A549 (cell line): ENCODE results near the gene PGLYRP2. TPM values are rescaled to one million over a fixed set of nuclear protein-coding genes. Genes with fewer than 3 reads are reported as not detected.

Source experiments
- ATAC-seq, 2 experiments: fragments of 200-7000 bp in 1 of 2; fragments of >200 bp in 1 of 2; cut with Nextera tagmentation in 1 of 2; cut with Tn5 transposase in 1 of 2; 3 replicates each; pipeline versions ENCODE4 v1.8.0 to v1.9.1; 2018 to 2020; ENCODE audit warnings: mild to moderate bottlenecking in 1 of 2, moderate library complexity in 1 of 2
- CTCF ChIA-PET: fragments of 300-600 bp; sonication (Branson Sonifier 250); formaldehyde crosslinking; extraction: SDS; loops from one replicate; lab custom pipeline; 2021; ENCODE audit warnings: antibody characterized with exemption, inconsistent platforms; lab: Yijun Ruan, JAX
- POLR2A ChIA-PET: fragments of 350-600 bp; formaldehyde crosslinking; extraction: SDS; loops from one replicate; lab custom pipeline; 2021; ENCODE audit warnings: antibody characterized with exemption, inconsistent platforms; lab: Yijun Ruan, JAX
- DNase-seq, 2 experiments: peaks; one replicate each; pipeline versions ENCODE4 v3.0.0 to v3.0.0-alpha.2; 2011 to 2016; ENCODE audit warnings: low read depth in 1 of 2, low spot score in 1 of 2
- FAIRE-seq: peaks from 2 replicates; lab custom pipeline; 2011; peaks lifted over from hg19 to GRCh38; lab: Jason Lieb, UNC
- H3K27ac ChIP-seq, 2 experiments: fragments of >200 bp; sonication (Bioruptor Twin); formaldehyde crosslinking; 3 replicates each; pipeline ENCODE4 v1.5.1; 2016 to 2017
- H3K4me1 ChIP-seq: fragments of >200 bp; sonication (Bioruptor Twin); formaldehyde crosslinking; 3 replicates; pipeline ENCODE4 v1.6.1; 2016
- H3K4me2 ChIP-seq: fragments of >200 bp; sonication (Bioruptor Twin); formaldehyde crosslinking; 3 replicates; pipeline ENCODE4 v1.6.1; 2016
- H3K4me3 ChIP-seq: fragments of >200 bp; sonication (Bioruptor Twin); formaldehyde crosslinking; 3 replicates; pipeline ENCODE4 v1.5.1; 2016
- H3K9me3 ChIP-seq: fragments of >200 bp; sonication (Bioruptor Twin); formaldehyde crosslinking; 3 replicates; pipeline ENCODE4 v1.6.1; 2016
- CBX2 ChIP-seq: fragments of 200-600 bp; sonication (generic); IDR thresholded peaks from 2 replicates; pipeline ENCODE4 v1.6.1; 2016; ENCODE audit warnings: low read depth, mild to moderate bottlenecking, borderline replicate concordance
- CHD2 ChIP-seq: fragments of 150-350 bp; IDR thresholded peaks from 2 replicates; pipeline ENCODE4 v1.6.1; 2014; ENCODE audit warnings: low read length; ENCODE audit not compliant: partially characterized antibody
- ESRRA ChIP-seq: fragments of 150-350 bp; IDR thresholded peaks from 2 replicates; pipeline ENCODE4 v1.6.1; 2014; ENCODE audit warnings: mild to moderate bottlenecking, low read length, borderline replicate concordance
- FOSB ChIP-seq: fragments of 250-450 bp; sonication (Bioruptor Pico); IDR thresholded peaks from 2 replicates; pipeline ENCODE4 v1.5.0; 2020; ENCODE audit warnings: mild to moderate bottlenecking, moderate library complexity
- FOXS1 ChIP-seq: fragments of 250-450 bp; sonication (Bioruptor Pico); IDR thresholded peaks from 2 replicates; pipeline ENCODE4 v1.5.0; 2020; ENCODE audit warnings: mild to moderate bottlenecking, moderate library complexity
- HDAC2 ChIP-seq: fragments of 200-600 bp; sonication (generic); IDR thresholded peaks from 2 replicates; pipeline ENCODE4 v1.6.1; 2016
- HOXA7 ChIP-seq: fragments of 250-450 bp; sonication (Bioruptor Pico); IDR thresholded peaks from 2 replicates; pipeline ENCODE4 v1.5.0; 2020; ENCODE audit warnings: mild to moderate bottlenecking, moderate library complexity
- NPAS2 ChIP-seq: fragments of 250-450 bp; sonication (Bioruptor Pico); IDR thresholded peaks from 2 replicates; pipeline ENCODE4 v1.8.0; 2022; ENCODE audit warnings: mild to moderate bottlenecking, moderate library complexity, borderline replicate concordance
- PHF8 ChIP-seq: fragments of 200-600 bp; sonication (generic); IDR thresholded peaks from 2 replicates; pipeline ENCODE4 v1.6.1; 2016; ENCODE audit warnings: low read depth, mild to moderate bottlenecking, antibody characterized with exemption, moderate library complexity, borderline replicate concordance
- POLR2AphosphoS2 ChIP-seq: conservative IDR thresholded peaks from 2 replicates; pipeline ENCODE4 v1.6.1; 2012; ENCODE audit warnings: low read length, improper control_type of control experiment, inconsistent platforms
- RAD21 ChIP-seq, 2 experiments: fragments of >200 bp in 1 of 2; sonication (Bioruptor Twin) in 1 of 2; formaldehyde crosslinking in 1 of 2; IDR thresholded peaks in 1 of 2; conservative IDR thresholded peaks in 1 of 2; 2 replicates in 1 of 2; 3 replicates in 1 of 2; pipeline ENCODE4 v1.6.1; 2012 to 2018; ENCODE audit warnings: inconsistent platforms in 1 of 2
- RCOR1 ChIP-seq: fragments of 150-350 bp; IDR thresholded peaks from 2 replicates; pipeline ENCODE4 v1.6.1; 2014; ENCODE audit warnings: antibody characterized with exemption, low read length, low read depth
- RFX5 ChIP-seq: fragments of 450-650 bp; IDR thresholded peaks from 2 replicates; pipeline ENCODE4 v1.7.1; 2014; ENCODE audit warnings: antibody characterized with exemption, mild to moderate bottlenecking, moderate library complexity
- RNF2 ChIP-seq: fragments of 200-600 bp; sonication (generic); IDR thresholded peaks from 2 replicates; pipeline ENCODE4 v1.6.1; 2016; ENCODE audit warnings: low read depth, mild to moderate bottlenecking, antibody characterized with exemption, moderate library complexity, borderline replicate concordance
- SREBF2 ChIP-seq: fragments of 450-650 bp; IDR thresholded peaks from 2 replicates; pipeline ENCODE4 v1.6.1; 2014; ENCODE audit warnings: mild to moderate bottlenecking, moderate library complexity
- ZNF302 ChIP-seq: fragments of 250-450 bp; sonication (Bioruptor Pico); IDR thresholded peaks from 2 replicates; pipeline ENCODE4 v1.9.0; 2021; ENCODE audit warnings: inconsistent platforms, mild to moderate bottlenecking, moderate library complexity
- WGBS: methylation state at CpG from one replicate; pipeline ENCODE4 v1.1.6; 2017; ENCODE audit errors: missing lambda C conversion rate; 5-methylcytosine and 5-hydroxymethylcytosine counted together
- polyA plus RNA-seq, 4 experiments: library from polyadenylated mRNA; depleted of rRNA in 3 of 4; stranded (reverse); fragments of >200 nt; fragmentation: RNase III in 1 of 4; extraction: RNeasy Plus Mini Kit Qiagen cat#74134 plus additional on column Dnase treatment in 1 of 4; gene quantifications; 2 replicates in 3 of 4; 3 replicates in 1 of 4; pipeline ENCODE4 v1.2.3, GENCODE V29; 2011 to 2017
- TF ChIP-seq, protein P1 (sequence below): IDR thresholded peaks from 2 replicates; pipeline ENCODE4 v1.6.1; 2012
- TF ChIP-seq, protein P2 (sequence below): IDR thresholded peaks from 2 replicates; pipeline ENCODE4 v1.6.1; 2012
- TF ChIP-seq, protein P3 (sequence below): fragments of >200 bp; sonication (Bioruptor Twin); formaldehyde crosslinking; IDR thresholded peaks from 3 replicates; pipeline ENCODE4 v1.6.1; 2016
- TF ChIP-seq, protein P4 (sequence below): fragments of >200 bp; sonication (Bioruptor Twin); formaldehyde crosslinking; IDR thresholded peaks from 3 replicates; pipeline ENCODE4 v1.5.1; 2016
- TF ChIP-seq, protein P5 (sequence below): fragments of >200 bp; sonication (Bioruptor Twin); formaldehyde crosslinking; IDR thresholded peaks from 2 replicates; pipeline ENCODE4 v1.6.1; 2016
- TF ChIP-seq, protein P6 (sequence below): fragments of 250-450 bp; sonication (Bioruptor Pico); IDR thresholded peaks from 2 replicates; pipeline ENCODE4 v1.5.0; 2020; ENCODE audit warnings: low read depth, mild to moderate bottlenecking, moderate library complexity
- TF ChIP-seq, protein P7 (sequence below): fragments of 200-600 bp; sonication (generic); IDR thresholded peaks from 2 replicates; pipeline ENCODE4 v1.6.1; 2016; ENCODE audit warnings: antibody characterized with exemption, mild to moderate bottlenecking, moderate library complexity

Gene PGLYRP2
- polyA plus RNA-seq, 2 of the 4 experiments (the other 2 are of a cell fraction): not detected

DNA sequence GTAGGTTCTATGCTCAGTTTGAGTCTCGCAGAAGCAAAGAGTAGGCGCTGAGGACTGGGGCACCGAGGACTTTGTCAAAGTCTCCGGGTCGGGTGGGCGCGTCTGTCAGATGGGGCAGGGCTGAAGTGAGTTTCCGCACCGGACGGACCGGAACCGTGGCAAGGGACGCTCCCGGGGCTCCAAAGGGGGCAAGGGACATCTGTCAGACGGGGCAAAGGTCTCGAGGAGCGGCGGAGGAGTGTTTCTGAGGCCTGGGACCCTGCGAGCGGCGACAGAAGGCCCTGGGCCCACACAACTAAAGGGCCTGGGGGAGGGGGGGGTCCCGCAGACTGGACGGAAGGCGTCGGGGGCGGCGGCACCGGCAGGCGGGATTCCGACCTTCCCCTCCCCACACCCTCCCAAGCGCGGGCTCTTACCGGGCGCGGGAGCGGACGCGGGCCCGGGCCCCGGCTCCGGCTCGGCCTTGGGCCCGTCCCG is 47.2 kb downstream of the PGLYRP2 start (continued):
- TF ChIP-seq FOXS1 (CRISPR knock-in tag) (no peak), POLR2AphosphoS2 (no peak), CBX2 (no peak)
- TF ChIP-seq, protein P1, sequence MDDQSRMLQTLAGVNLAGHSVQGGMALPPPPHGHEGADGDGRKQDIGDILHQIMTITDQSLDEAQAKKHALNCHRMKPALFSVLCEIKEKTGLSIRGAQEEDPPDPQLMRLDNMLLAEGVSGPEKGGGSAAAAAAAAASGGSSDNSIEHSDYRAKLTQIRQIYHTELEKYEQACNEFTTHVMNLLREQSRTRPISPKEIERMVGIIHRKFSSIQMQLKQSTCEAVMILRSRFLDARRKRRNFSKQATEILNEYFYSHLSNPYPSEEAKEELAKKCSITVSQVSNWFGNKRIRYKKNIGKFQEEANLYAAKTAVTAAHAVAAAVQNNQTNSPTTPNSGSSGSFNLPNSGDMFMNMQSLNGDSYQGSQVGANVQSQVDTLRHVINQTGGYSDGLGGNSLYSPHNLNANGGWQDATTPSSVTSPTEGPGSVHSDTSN: no peak
- TF ChIP-seq, protein P2, sequence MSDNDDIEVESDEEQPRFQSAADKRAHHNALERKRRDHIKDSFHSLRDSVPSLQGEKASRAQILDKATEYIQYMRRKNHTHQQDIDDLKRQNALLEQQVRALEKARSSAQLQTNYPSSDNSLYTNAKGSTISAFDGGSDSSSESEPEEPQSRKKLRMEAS: no peak

DNA sequence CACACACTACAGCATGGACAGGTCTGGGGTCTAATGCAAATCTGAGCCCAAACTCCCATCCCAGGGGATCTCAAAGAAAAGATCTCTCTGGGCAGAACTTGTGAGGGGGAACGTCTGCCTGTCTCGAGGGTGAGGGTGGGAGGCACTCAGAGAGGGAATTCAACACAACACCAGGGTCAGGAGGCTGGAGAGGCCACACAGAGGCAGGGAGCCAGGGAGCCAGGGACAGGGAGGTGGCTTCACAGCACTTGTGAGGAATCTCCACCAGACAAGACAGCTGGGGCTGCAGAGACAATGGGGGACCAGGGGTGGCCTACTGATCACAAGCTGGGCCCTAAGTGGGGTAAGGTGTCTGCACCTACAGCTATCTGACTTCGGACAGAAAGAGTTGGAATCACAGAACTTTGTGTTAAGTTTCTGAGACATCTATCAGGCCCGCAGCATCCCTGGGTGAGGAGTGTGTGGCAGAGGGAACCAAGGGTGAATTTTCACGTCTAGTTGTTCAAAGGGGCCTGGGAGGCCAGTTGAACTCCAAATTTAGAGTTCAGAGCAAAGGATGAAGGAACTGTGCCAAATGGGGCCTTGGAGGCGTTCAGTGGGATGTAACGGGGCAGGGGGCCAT is 47.8 kb downstream of the PGLYRP2 start:
- H3K4me3 ChIP-seq: peak overlapping the region; percentile 71
- no peak for DNase-seq
- WGBS: 15% methylated on average over 7 of the region's 7 CpGs
- ChIA-PET CTCF (interaction anchor here (1.8 kb wide), 1 partner anchor 12 kb away, joined by 11 read pairs; the partner anchor contains the start of gene AKAP8L), POLR2A (no interaction called here)
- no peak for TF ChIP-seq ESRRA
- TF ChIP-seq PHF8: no peak
- TF ChIP-seq CBX2: no peak
- TF ChIP-seq, protein P3, sequence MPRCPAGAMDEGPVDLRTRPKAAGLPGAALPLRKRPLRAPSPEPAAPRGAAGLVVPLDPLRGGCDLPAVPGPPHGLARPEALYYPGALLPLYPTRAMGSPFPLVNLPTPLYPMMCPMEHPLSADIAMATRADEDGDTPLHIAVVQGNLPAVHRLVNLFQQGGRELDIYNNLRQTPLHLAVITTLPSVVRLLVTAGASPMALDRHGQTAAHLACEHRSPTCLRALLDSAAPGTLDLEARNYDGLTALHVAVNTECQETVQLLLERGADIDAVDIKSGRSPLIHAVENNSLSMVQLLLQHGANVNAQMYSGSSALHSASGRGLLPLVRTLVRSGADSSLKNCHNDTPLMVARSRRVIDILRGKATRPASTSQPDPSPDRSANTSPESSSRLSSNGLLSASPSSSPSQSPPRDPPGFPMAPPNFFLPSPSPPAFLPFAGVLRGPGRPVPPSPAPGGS: no peak
- TF ChIP-seq HDAC2: no peak
- TF ChIP-seq SREBF2: no peak
- TF ChIP-seq NPAS2 (CRISPR knock-in tag): no peak
- no peak for TF ChIP-seq ZNF302 (CRISPR knock-in tag)
- no peak for TF ChIP-seq HOXA7 (CRISPR knock-in tag)
- TF ChIP-seq RCOR1: no peak
- TF ChIP-seq, protein P4, sequence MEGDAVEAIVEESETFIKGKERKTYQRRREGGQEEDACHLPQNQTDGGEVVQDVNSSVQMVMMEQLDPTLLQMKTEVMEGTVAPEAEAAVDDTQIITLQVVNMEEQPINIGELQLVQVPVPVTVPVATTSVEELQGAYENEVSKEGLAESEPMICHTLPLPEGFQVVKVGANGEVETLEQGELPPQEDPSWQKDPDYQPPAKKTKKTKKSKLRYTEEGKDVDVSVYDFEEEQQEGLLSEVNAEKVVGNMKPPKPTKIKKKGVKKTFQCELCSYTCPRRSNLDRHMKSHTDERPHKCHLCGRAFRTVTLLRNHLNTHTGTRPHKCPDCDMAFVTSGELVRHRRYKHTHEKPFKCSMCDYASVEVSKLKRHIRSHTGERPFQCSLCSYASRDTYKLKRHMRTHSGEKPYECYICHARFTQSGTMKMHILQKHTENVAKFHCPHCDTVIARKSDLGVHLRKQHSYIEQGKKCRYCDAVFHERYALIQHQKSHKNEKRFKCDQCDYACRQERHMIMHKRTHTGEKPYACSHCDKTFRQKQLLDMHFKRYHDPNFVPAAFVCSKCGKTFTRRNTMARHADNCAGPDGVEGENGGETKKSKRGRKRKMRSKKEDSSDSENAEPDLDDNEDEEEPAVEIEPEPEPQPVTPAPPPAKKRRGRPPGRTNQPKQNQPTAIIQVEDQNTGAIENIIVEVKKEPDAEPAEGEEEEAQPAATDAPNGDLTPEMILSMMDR: no peak
- TF ChIP-seq, protein P5, sequence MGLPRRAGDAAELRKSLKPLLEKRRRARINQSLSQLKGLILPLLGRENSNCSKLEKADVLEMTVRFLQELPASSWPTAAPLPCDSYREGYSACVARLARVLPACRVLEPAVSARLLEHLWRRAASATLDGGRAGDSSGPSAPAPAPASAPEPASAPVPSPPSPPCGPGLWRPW: no peak
- no peak for TF ChIP-seq CHD2
- H3K27ac ChIP-seq: peak overlapping the region; percentile 89 to 99
- H3K9me3 ChIP-seq: no peaks in the 10 kb centered on the region
- no peak for FAIRE-seq
- H3K4me2 ChIP-seq: peak overlapping the region; percentile 98
- no peak for ATAC-seq
- H3K4me1 ChIP-seq: peaks cover 14% of the 10 kb centered on the region; the same call in 1 of the 3 replicates

DNA sequence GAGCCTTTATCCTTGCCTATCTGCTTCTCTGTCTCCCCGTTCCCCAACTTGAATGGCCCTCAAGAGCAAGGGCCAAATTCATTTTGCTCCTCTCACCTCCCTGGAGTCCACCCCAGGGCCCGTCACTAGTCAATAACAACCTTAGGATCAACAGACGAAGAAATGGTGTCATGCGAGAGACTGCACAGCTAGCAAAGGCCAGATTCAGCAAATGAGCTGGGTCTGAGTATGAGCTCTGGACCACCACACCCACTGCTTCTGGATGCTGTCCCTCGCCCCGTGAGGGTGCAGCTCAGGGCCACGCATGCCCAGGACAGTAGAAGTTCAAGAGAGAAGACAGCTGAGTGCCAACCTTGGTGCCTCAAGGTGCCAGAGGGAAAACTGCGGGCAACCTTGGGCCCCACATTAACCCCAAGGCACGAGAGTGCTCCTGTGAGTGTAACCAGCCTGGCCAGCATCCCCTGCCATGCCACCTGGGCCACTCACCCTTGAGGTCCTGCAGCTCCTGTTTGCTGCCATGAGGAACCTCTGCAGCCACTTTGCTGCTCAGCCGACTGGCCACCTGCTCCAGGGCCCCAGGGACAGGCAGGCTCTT is 48.7 kb downstream of the PGLYRP2 start:
- 92% methylated on average over 6 of the region's 10 CpGs for WGBS
- ChIA-PET CTCF (interaction anchor here (1.0 to 1.8 kb wide), 2 partner anchors 11 to 125 kb away, joined by 3 to 11 read pairs; partner anchors contain the start of gene AKAP8L), POLR2A (interaction anchor here (1.3 kb wide), 1 partner anchor 12 kb away, joined by 3 read pairs; the partner anchor contains the start of gene AKAP8L)
- Histone ChIP-seq H3K4me1 (peaks cover 14% of the 10 kb centered on the region; the same call in 1 of the 3 replicates), H3K4me2 (peak overlapping the region; percentile 98), H3K9me3 (no peaks in the 10 kb centered on the region), H3K27ac (no peak overlapping the region; a peak in 1 of 6 replicates), H3K4me3 (no peak overlapping the region; the same call in 2 of the 3 replicates)
- ATAC-seq: no peak
- FAIRE-seq: no peak
- DNase-seq: no peak
- TF ChIP-seq, protein P6, sequence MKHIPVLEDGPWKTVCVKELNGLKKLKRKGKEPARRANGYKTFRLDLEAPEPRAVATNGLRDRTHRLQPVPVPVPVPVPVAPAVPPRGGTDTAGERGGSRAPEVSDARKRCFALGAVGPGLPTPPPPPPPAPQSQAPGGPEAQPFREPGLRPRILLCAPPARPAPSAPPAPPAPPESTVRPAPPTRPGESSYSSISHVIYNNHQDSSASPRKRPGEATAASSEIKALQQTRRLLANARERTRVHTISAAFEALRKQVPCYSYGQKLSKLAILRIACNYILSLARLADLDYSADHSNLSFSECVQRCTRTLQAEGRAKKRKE (CRISPR knock-in tag): no peak
- TF ChIP-seq RAD21 (conservative IDR thresholded peaks at IDR 0.05 in 1 of 2, IDR thresholded peaks at IDR 0.05 in 1 of 2) (no peak), FOXS1 (CRISPR knock-in tag) (no peak), FOSB (CRISPR knock-in tag) (no peak), POLR2AphosphoS2 (no peak), RFX5 (no peak), RNF2 (no peak), CHD2 (no peak)
- TF ChIP-seq, protein P7, sequence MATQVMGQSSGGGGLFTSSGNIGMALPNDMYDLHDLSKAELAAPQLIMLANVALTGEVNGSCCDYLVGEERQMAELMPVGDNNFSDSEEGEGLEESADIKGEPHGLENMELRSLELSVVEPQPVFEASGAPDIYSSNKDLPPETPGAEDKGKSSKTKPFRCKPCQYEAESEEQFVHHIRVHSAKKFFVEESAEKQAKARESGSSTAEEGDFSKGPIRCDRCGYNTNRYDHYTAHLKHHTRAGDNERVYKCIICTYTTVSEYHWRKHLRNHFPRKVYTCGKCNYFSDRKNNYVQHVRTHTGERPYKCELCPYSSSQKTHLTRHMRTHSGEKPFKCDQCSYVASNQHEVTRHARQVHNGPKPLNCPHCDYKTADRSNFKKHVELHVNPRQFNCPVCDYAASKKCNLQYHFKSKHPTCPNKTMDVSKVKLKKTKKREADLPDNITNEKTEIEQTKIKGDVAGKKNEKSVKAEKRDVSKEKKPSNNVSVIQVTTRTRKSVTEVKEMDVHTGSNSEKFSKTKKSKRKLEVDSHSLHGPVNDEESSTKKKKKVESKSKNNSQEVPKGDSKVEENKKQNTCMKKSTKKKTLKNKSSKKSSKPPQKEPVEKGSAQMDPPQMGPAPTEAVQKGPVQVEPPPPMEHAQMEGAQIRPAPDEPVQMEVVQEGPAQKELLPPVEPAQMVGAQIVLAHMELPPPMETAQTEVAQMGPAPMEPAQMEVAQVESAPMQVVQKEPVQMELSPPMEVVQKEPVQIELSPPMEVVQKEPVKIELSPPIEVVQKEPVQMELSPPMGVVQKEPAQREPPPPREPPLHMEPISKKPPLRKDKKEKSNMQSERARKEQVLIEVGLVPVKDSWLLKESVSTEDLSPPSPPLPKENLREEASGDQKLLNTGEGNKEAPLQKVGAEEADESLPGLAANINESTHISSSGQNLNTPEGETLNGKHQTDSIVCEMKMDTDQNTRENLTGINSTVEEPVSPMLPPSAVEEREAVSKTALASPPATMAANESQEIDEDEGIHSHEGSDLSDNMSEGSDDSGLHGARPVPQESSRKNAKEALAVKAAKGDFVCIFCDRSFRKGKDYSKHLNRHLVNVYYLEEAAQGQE: no peak
